CD8-positive, alpha-beta memory T cell (primary cell): ENCODE results near the gene WIPF2. TPM values are rescaled to one million over a fixed set of nuclear protein-coding genes. Genes with fewer than 3 reads are reported as not detected.

ENCODE experiments used
- CTCF ChIA-PET: fragments of 350-600 bp; sonication (Branson Sonifier 250); formaldehyde crosslinking; loops from one replicate; lab custom pipeline; 2021; ENCODE audit warnings: antibody characterized with exemption; lab: Charles Lee
- POLR2A ChIA-PET: fragments of 350-600 bp; sonication (Branson Sonifier 250); formaldehyde crosslinking; loops from one replicate; lab custom pipeline; 2021; ENCODE audit warnings: antibody characterized with exemption; lab: Charles Lee
- DNase-seq, 5 donors: peaks; one replicate each; pipeline versions ENCODE4 v3.0.0 to v3.0.0-alpha.2; 2020 to 2022; ENCODE audit warnings: mixed read lengths in 1 of 5
- H3K27ac ChIP-seq: one replicate; pipeline ENCODE4 v1.7.0; 2013; ENCODE audit warnings: low read depth, mild to moderate bottlenecking, low read length, moderate library complexity
- H3K27me3 ChIP-seq: 2 replicates; pipeline ENCODE4 v1.7.0; 2013; ENCODE audit warnings: low read length, mild to moderate bottlenecking; ENCODE audit not compliant: insufficient read depth, poor library complexity, severe bottlenecking
- H3K36me3 ChIP-seq: 2 replicates; pipeline ENCODE4 v1.7.0; 2013; ENCODE audit warnings: mild to moderate bottlenecking, low read length, moderate library complexity; ENCODE audit not compliant: insufficient read depth
- H3K4me1 ChIP-seq: 2 replicates; pipeline ENCODE4 v1.7.0; 2013; ENCODE audit warnings: mild to moderate bottlenecking, low read length, moderate library complexity; ENCODE audit not compliant: insufficient read depth
- H3K4me3 ChIP-seq: 2 replicates; pipeline ENCODE4 v1.7.0; 2013; ENCODE audit warnings: mild to moderate bottlenecking, low read length
- H3K9me3 ChIP-seq: 2 replicates; pipeline ENCODE4 v1.7.0; 2013; ENCODE audit warnings: mild to moderate bottlenecking, low read length
- H3K27ac Mint-ChIP-seq, 8 donors: one replicate each; pipeline ENCODE4 v1.8.0; 2020 to 2021; ENCODE audit warnings: mixed read lengths in 8 of 8, mild to moderate bottlenecking in 6 of 8, inconsistent platforms in 3 of 8, moderate library complexity in 3 of 8
- H3K27me3 Mint-ChIP-seq, 2 donors: one replicate each; pipeline ENCODE4 v1.8.0; 2020 to 2021; ENCODE audit warnings: mixed read lengths in 2 of 2, mild to moderate bottlenecking in 1 of 2, moderate library complexity in 1 of 2
- H3K36me3 Mint-ChIP-seq, 3 donors: one replicate each; pipeline ENCODE4 v1.8.0; 2020 to 2021; ENCODE audit warnings: mixed read lengths in 3 of 3, inconsistent platforms in 1 of 3, mild to moderate bottlenecking in 1 of 3
- H3K4me1 Mint-ChIP-seq, 3 donors: one replicate each; pipeline ENCODE4 v1.8.0; 2020 to 2021; ENCODE audit warnings: mixed read lengths in 3 of 3, inconsistent platforms in 1 of 3, mild to moderate bottlenecking in 1 of 3
- H3K4me3 Mint-ChIP-seq, 7 donors: one replicate each; pipeline ENCODE4 v1.8.0; 2020 to 2021; ENCODE audit warnings: mixed read lengths in 7 of 7, mild to moderate bottlenecking in 6 of 7, moderate library complexity in 4 of 7, inconsistent platforms in 2 of 7
- H3K9me3 Mint-ChIP-seq, 5 donors: one replicate each; pipeline ENCODE4 v1.8.0; 2020 to 2022; ENCODE audit warnings: mixed read lengths in 5 of 5, mild to moderate bottlenecking in 3 of 5, moderate library complexity in 2 of 5, inconsistent platforms in 1 of 5
- polyA plus RNA-seq: library from polyadenylated mRNA; unstranded; fragments of 300-500 nt; fragmentation: Illumina TruSeq; gene quantifications from one replicate; pipeline ENCODE4 v1.2.3, GENCODE V29; 2021
- total RNA-seq, 2 experiments: library from RNA; stranded (reverse); gene quantifications; one replicate each; pipeline ENCODE4 v1.2.3, GENCODE V29; 2021

Gene WIPF2
- total and polyA plus RNA-seq, 3 experiments from 2014 or later: 14.6 to 24.7 (median 24.5) TPM

DNA sequence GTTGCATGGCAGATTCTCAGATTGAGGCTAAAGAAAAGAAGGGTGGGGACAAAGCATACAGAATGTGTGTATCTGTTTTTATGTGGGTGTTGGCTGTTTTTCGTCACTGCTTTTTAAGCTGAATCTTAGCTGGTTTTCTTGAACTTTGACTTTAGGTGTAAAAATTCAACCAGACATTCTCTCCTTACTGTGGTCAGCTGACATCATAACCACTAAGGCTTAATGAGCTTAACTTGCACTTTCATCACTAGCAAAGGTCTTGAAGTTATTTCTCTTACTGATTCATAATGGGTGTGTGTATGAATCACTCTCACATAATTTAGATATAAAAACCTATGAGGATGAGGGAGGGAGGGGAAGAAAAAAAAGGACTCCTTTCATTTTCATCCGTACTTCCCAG, 64.6 kb downstream of the WIPF2 start:
- peak in 1 of 5 donors; percentile 47 for DNase-seq
- H3K27me3 ChIP-seq: no peaks in the 10 kb centered on the region
- H3K9me3 ChIP-seq: no peaks in the 10 kb centered on the region
- Mint-ChIP-seq H3K36me3 (peaks cover 0 to 40% (median 11%) of the 10 kb centered on the region in 3 donors), H3K27me3 (no peaks in the 10 kb centered on the region), H3K4me3 (peak overlapping the region in 2 of 7 donors; percentile 13 to 27), H3K4me1 (peaks cover 24 to 49% (median 43%) of the 10 kb centered on the region in 3 donors), H3K9me3 (no peaks in the 10 kb centered on the region), H3K27ac (peak overlapping the region; percentile 12 to 87 (median 81))
- ChIA-PET CTCF (interaction anchor here (1.0 to 1.4 kb wide), 2 partner anchors 34 to 270 kb away, joined by 3 read pairs; no protein-coding TSS in a partner anchor), POLR2A (interaction anchor here (0.6 kb wide), 2 partner anchors 22 to 95 kb away, joined by 3 read pairs; no protein-coding TSS in a partner anchor)
- peaks cover 13% of the 10 kb centered on the region for H3K36me3 ChIP-seq
- no peak overlapping the region for H3K4me3 ChIP-seq
- H3K27ac ChIP-seq: no peak overlapping the region
- H3K4me1 ChIP-seq: peaks cover 11% of the 10 kb centered on the region

DNA sequence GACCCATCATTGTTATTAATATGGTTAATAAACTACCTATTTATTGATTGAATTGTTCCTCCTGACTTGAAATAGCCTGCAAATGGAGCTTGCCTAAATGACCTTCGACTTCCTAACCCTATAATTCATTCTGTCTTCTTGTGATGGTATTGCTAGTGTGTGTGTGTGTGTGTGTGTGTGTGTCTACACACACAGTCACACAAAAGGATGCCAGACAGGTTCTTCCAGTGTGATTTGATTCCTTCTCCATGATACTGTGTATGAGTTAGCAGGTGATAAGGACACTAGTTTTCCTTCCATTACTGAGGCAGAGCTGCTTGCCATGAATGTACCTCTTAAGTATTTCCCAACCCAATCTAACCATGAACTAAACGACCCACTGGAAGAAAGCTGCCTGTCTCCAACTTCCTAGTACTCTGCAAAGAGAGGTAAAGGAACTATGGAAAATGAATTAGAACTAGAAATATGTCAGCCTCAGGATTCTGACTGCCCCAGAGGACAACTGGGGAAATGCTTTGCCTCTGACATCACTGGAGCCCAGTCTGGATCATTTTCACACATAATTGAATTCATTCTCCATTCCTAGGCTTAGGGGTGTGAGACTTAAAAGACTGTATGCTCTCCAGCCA, 65.1 kb downstream of the WIPF2 start:
- Histone ChIP-seq H3K9me3 (no peaks in the 10 kb centered on the region), H3K4me1 (peaks cover 11% of the 10 kb centered on the region), H3K27ac (no peak overlapping the region), H3K4me3 (no peak overlapping the region), H3K27me3 (no peaks in the 10 kb centered on the region), H3K36me3 (peaks cover 9% of the 10 kb centered on the region)
- no peaks in the 10 kb centered on the region for H3K27me3 Mint-ChIP-seq
- no peaks in the 10 kb centered on the region for H3K9me3 Mint-ChIP-seq
- peaks cover 27 to 53% (median 47%) of the 10 kb centered on the region in 3 donors for H3K4me1 Mint-ChIP-seq
- ChIA-PET CTCF (interaction anchor here (1.4 kb wide), 1 partner anchor 271 kb away, joined by 3 read pairs; no protein-coding TSS in a partner anchor), POLR2A (no interaction called here)
- DNase-seq: no peak
- peak overlapping the region in 2 of 7 donors; percentile 7 to 47 for H3K4me3 Mint-ChIP-seq
- peak overlapping the region; percentile 12 to 87 (median 73) for H3K27ac Mint-ChIP-seq
- H3K36me3 Mint-ChIP-seq: peaks cover 0 to 35% (median 11%) of the 10 kb centered on the region in 3 donors

DNA sequence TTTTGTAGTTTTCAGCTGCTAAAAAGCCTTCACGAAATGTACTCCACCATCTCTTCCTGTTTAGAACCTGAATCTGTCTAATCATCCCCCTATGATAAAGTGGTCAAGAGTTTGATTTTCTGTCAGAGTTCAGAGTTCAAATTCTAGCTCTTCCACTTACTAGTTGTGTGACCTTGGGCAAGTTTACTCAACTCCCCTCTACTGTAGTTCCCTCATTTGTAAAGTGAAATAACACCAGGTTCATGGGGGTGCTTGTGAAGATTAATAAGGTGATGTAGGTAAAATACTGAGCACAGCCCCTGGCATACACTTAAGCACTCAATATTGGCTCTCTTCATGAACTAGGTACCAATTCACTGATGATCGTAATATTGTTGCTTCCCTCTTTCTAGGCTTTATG, 67.4 kb downstream of the WIPF2 start:
- H3K36me3 ChIP-seq: no peaks in the 10 kb centered on the region
- Mint-ChIP-seq H3K27me3 (no peaks in the 10 kb centered on the region), H3K4me3 (no peak overlapping the region), H3K9me3 (no peaks in the 10 kb centered on the region), H3K4me1 (peaks cover 27 to 48% (median 47%) of the 10 kb centered on the region in 3 donors), H3K27ac (peak overlapping the region in 4 of 8 donors; percentile 1 to 66 (median 42)), H3K36me3 (peaks cover 0 to 15% (median 3%) of the 10 kb centered on the region in 3 donors)
- H3K4me3 ChIP-seq: no peak overlapping the region
- no peak for DNase-seq
- ChIA-PET POLR2A (no interaction called here), CTCF (interaction anchor here (0.7 to 1.5 kb wide), 2 partner anchors 30 to 68 kb away, joined by 3 to 4 read pairs; no protein-coding TSS in a partner anchor)
- H3K9me3 ChIP-seq: no peaks in the 10 kb centered on the region
- H3K27ac ChIP-seq: no peak overlapping the region
- no peaks in the 10 kb centered on the region for H3K27me3 ChIP-seq
- H3K4me1 ChIP-seq: peaks cover 11% of the 10 kb centered on the region

DNA sequence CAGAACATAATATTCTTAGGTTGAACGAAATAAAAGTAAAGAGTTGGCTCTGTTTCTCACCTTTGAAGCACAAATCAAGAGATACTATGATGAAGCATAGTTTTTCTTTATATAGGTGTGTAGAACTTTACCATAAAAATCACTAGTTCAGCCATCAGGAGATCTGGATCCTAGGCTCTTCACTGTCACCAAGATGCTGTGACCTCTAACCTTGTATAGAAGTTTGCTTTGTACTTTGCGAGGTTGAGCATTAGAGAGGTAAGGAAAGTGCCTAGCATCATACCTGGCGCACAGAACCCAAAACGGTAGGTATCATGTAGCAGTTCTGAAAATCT, 68.0 kb downstream of the WIPF2 start:
- no peaks in the 10 kb centered on the region for H3K9me3 Mint-ChIP-seq
- ChIA-PET CTCF (interaction anchor here (1.5 kb wide), 1 partner anchor 68 kb away, joined by 4 read pairs; no protein-coding TSS in a partner anchor), POLR2A (no interaction called here)
- Histone ChIP-seq H3K9me3 (no peaks in the 10 kb centered on the region), H3K27ac (no peak overlapping the region), H3K4me1 (peaks cover 11% of the 10 kb centered on the region), H3K27me3 (no peaks in the 10 kb centered on the region), H3K36me3 (no peaks in the 10 kb centered on the region), H3K4me3 (peak overlapping the region; percentile 34)
- peak overlapping the region; percentile 33 to 93 (median 68) for H3K27ac Mint-ChIP-seq
- H3K36me3 Mint-ChIP-seq: peaks cover 0 to 9% (median 1%) of the 10 kb centered on the region in 3 donors
- peak overlapping the region in 6 of 7 donors; percentile 89 to 99 (median 98) for H3K4me3 Mint-ChIP-seq
- H3K27me3 Mint-ChIP-seq: no peaks in the 10 kb centered on the region
- DNase-seq: no peak
- peaks cover 25 to 42% (median 41%) of the 10 kb centered on the region in 3 donors for H3K4me1 Mint-ChIP-seq

DNA sequence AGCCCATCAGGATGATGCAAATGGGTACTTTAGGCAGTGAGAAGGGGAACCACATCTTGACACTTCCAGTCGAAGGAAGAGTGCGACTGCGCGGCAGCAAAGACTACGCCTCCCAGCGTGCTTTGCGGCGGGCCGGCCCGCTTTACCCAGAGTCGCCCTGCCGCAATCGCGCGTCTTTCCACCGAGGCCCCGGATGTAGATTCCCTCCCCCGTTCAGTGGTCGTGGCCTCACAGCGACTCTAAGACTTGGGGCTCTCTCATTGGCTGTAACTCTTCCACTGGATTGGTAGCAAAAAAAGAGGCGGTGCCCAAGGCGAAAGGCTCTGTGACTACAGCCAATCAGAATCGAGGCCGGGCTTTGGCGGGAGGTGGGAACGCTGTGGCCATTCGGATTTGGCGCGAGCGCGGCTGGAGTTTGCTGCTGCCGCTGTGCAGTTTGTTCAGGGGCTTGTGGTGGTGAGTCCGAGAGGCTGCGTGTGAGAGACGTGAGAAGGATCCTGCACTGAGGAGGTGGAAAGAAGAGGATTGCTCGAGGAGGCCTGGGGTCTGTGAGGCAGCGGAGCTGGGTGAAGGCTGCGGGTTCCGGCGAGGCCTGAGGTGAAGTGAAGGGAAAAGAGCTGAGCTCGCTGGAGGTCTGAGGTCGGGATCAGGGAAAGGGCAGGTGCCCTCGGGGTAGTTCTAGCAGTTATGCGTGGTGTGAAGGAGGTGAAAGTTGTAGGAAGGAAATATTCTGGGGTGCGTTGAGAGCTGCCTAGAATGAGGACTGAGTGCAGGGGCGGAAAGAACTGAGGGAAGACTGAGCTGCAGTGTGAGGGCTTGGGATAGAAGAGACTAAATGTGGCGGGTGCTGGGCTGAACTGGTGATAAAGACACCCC, 68.6 kb downstream of the WIPF2 start, which contains the start of gene CDC6:
CDC6 (plus strand) TSS at position 386 of the 876 bp plus-strand sequence. CDS start 1,542 bp downstream, outside the sequence.
- H3K27ac Mint-ChIP-seq: peak within 1 kb of the TSS; percentile 61 to 97 (median 90)
- H3K4me3 ChIP-seq: peak within 1 kb of the TSS; percentile 93
- no peaks in the 10 kb centered on the region for H3K36me3 ChIP-seq
- no peaks in the 10 kb centered on the region for H3K9me3 Mint-ChIP-seq
- no peaks in the 10 kb centered on the region for H3K27me3 Mint-ChIP-seq
- ChIA-PET CTCF (interaction anchor here (1.0 to 1.5 kb wide), 2 partner anchors 67 to 86 kb away, joined by 3 to 4 read pairs; no protein-coding TSS in a partner anchor), POLR2A (interaction anchor here (2.1 kb wide), 1 partner anchor 31 kb away, joined by 4 read pairs; no protein-coding TSS in a partner anchor)
- H3K4me1 Mint-ChIP-seq: peaks cover 21 to 35% (median 35%) of the 10 kb centered on the region in 3 donors
- peak; percentile 97 to 99 (median 98) for DNase-seq
- H3K36me3 Mint-ChIP-seq: peaks cover 0 to 5% (median 0%) of the 10 kb centered on the region in 3 donors
- peak within 1 kb of the TSS; percentile 64 for H3K27ac ChIP-seq
- peak within 1 kb of the TSS; percentile 89 to 99 (median 97) for H3K4me3 Mint-ChIP-seq
- no peaks in the 10 kb centered on the region for H3K9me3 ChIP-seq
- H3K4me1 ChIP-seq: peaks cover 11% of the 10 kb centered on the region
- H3K27me3 ChIP-seq: no peaks in the 10 kb centered on the region

DNA sequence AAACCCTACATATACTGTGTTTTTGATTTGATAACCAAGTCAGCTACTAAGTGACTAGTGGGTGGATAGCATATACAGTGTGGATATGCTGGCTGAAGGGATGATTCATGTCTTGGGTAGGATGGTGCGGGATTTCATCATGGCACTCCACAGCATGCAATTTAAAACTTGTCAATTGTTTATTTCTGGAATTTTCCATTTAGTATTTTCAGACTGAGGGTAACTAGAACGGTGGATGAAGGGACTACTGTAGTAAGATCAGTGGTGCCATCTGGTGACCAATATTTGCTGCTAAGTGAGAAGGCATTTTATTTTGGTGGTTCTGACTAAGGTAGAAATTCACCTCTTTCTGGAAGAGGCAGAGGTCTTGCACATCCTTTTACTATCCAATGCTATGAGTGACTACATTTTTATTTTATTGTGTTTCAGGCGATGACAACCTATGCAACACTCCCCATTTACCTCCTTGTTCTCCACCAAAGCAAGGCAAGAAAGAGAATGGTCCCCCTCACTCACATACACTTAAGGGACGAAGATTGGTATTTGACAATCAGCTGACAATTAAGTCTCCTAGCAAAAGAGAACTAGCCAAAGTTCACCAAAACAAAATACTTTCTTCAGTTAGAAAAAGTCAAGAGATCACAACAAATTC, 71.7 kb downstream of the WIPF2 start:
- H3K27me3 ChIP-seq: no peaks in the 10 kb centered on the region
- Mint-ChIP-seq H3K27ac (peak overlapping the region in 2 of 8 donors; percentile 17 to 37), H3K27me3 (no peaks in the 10 kb centered on the region), H3K36me3 (peaks cover 0 to 2% (median 0%) of the 10 kb centered on the region in 3 donors), H3K9me3 (no peaks in the 10 kb centered on the region), H3K4me3 (no peak overlapping the region), H3K4me1 (peaks cover 14 to 23% (median 21%) of the 10 kb centered on the region in 3 donors)
- H3K9me3 ChIP-seq: no peaks in the 10 kb centered on the region
- POLR2A ChIA-PET: no interaction called here
- no peak overlapping the region for H3K27ac ChIP-seq
- no peak for DNase-seq
- peaks cover 11% of the 10 kb centered on the region for H3K4me1 ChIP-seq
- H3K36me3 ChIP-seq: no peaks in the 10 kb centered on the region
- CTCF ChIA-PET: interaction anchor here (0.9 to 3.4 kb wide), 7 partner anchors 50 to 101 kb away, joined by 3 to 17 read pairs (median 4); no protein-coding TSS in a partner anchor
- no peak overlapping the region for H3K4me3 ChIP-seq

DNA sequence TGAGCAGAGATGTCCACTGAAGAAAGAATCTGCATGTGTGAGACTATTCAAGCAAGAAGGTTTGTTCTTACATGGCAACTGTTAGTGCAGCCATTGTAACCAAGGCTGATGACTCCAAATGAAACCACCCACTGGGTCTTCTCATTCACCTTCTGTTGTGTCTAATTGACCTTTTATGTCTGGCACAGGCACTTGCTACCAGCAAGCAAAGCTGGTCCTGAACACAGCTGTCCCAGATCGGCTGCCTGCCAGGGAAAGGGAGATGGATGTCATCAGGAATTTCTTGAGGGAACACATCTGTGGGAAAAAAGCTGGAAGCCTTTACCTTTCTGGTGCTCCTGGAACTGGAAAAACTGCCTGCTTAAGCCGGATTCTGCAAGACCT, 72.2 kb downstream of the WIPF2 start:
- ChIA-PET POLR2A (no interaction called here), CTCF (interaction anchor here (1.1 to 3.4 kb wide), 4 partner anchors 62 to 90 kb away, joined by 3 to 17 read pairs (median 8); partner anchors contain the start of gene WIPF2)
- H3K4me1 ChIP-seq: peaks cover 11% of the 10 kb centered on the region
- H3K4me1 Mint-ChIP-seq: peaks cover 14 to 23% (median 21%) of the 10 kb centered on the region in 3 donors
- no peaks in the 10 kb centered on the region for H3K27me3 Mint-ChIP-seq
- no peak overlapping the region for H3K27ac ChIP-seq
- H3K27me3 ChIP-seq: no peaks in the 10 kb centered on the region
- H3K4me3 ChIP-seq: no peak overlapping the region
- H3K9me3 Mint-ChIP-seq: no peaks in the 10 kb centered on the region
- no peaks in the 10 kb centered on the region for H3K36me3 ChIP-seq
- no peak overlapping the region for H3K4me3 Mint-ChIP-seq
- no peaks in the 10 kb centered on the region for H3K9me3 ChIP-seq
- peaks cover 0 to 2% (median 0%) of the 10 kb centered on the region in 3 donors for H3K36me3 Mint-ChIP-seq
- H3K27ac Mint-ChIP-seq: peak overlapping the region in 1 of 8 donors; percentile 90
- no peak for DNase-seq
